CD4-positive, alpha-beta T cell (primary cell): ENCODE results near the gene IFNA1. TPM values are rescaled to one million over a fixed set of nuclear protein-coding genes. Genes with fewer than 3 reads are reported as not detected.

Experiments
- ATAC-seq: fragments of 200-7000 bp; cut with Tn5 transposase; one replicate; pipeline ENCODE4 v1.10.0; 2022; ENCODE audit warnings: mild to moderate bottlenecking; ENCODE audit not compliant: poor library complexity
- CTCF ChIA-PET: fragments of 350-600 bp; sonication (Branson Sonifier 250); formaldehyde crosslinking; loops from one replicate; lab custom pipeline; 2021; ENCODE audit warnings: antibody characterized with exemption, inconsistent platforms; lab: Charles Lee
- POLR2A ChIA-PET: fragments of 350-600 bp; sonication (Branson Sonifier 250); formaldehyde crosslinking; loops from one replicate; lab custom pipeline; 2021; ENCODE audit warnings: antibody characterized with exemption, inconsistent platforms; lab: Charles Lee
- DNase-seq, 14 experiments: peaks; one replicate each; pipeline ENCODE4 v3.0.0-alpha.2; 2013 to 2020; ENCODE audit warnings: mixed read lengths in 2 of 14
- H3K27ac ChIP-seq, 2 donors: one replicate each; pipeline versions ENCODE4 v1.5.1 to v1.7.0; 2013; ENCODE audit warnings: low read length in 2 of 2, low read depth in 1 of 2, mild to moderate bottlenecking in 1 of 2
- H3K27me3 ChIP-seq, 2 experiments: 1 replicate in 1 of 2; 2 replicates in 1 of 2; pipeline versions ENCODE4 v1.6.1 to v1.7.0; 2013; ENCODE audit warnings: low read length in 2 of 2, control low read depth in 1 of 2, mild to moderate bottlenecking in 1 of 2, moderate library complexity in 1 of 2; ENCODE audit not compliant: insufficient read depth in 2 of 2, control insufficient read depth in 1 of 2
- H3K36me3 ChIP-seq: one replicate; pipeline ENCODE4 v1.6.1; 2013; ENCODE audit warnings: low read length, control low read depth; ENCODE audit not compliant: insufficient read depth
- H3K4me1 ChIP-seq: one replicate; pipeline ENCODE4 v1.6.1; 2013; ENCODE audit warnings: low read length, control low read depth; ENCODE audit not compliant: insufficient read depth
- H3K4me3 ChIP-seq: one replicate; pipeline ENCODE4 v1.5.1; 2013; ENCODE audit warnings: mild to moderate bottlenecking, low read length, moderate library complexity
- H3K9me3 ChIP-seq, 2 experiments: 1 replicate in 1 of 2; 2 replicates in 1 of 2; pipeline versions ENCODE4 v1.6.1 to v1.7.0; 2013; ENCODE audit warnings: low read length in 2 of 2, mild to moderate bottlenecking in 2 of 2, control low read depth in 1 of 2, moderate library complexity in 1 of 2; ENCODE audit not compliant: control insufficient read depth in 1 of 2, insufficient read depth in 1 of 2
- H3K27ac Mint-ChIP-seq: one replicate; pipeline ENCODE4 v1.8.0; 2020; ENCODE audit warnings: mixed read lengths
- H3K27me3 Mint-ChIP-seq: one replicate; pipeline ENCODE4 v1.8.0; 2021; ENCODE audit warnings: mixed read lengths
- H3K36me3 Mint-ChIP-seq: one replicate; pipeline ENCODE4 v1.8.0; 2021; ENCODE audit warnings: low read depth, mixed read lengths
- H3K4me1 Mint-ChIP-seq: one replicate; pipeline ENCODE4 v1.8.0; 2021; ENCODE audit warnings: low read depth, mixed read lengths
- H3K4me3 Mint-ChIP-seq: one replicate; pipeline ENCODE4 v1.8.0; 2020; ENCODE audit warnings: mild to moderate bottlenecking, mixed read lengths
- H3K9me3 Mint-ChIP-seq: one replicate; pipeline ENCODE4 v1.8.0; 2020; ENCODE audit warnings: mixed read lengths
- CTCF ChIP-seq: fragments of 200-600 bp; IDR thresholded peaks from one replicate; pipeline ENCODE4 v1.8.0; 2022; ENCODE audit warnings: antibody characterized with exemption, mild to moderate bottlenecking
- intact Hi-C, 2 experiments: fragments of 100-400 bp; cut with DNase I in 1 of 2; cut with micrococcal nuclease in 1 of 2; formaldehyde crosslinking; loops; one replicate each; pipeline versions ENCODE4 v1.15.1 to v1.9.0; 2023 to 2025; cut with DNase I, micrococcal nuclease
- polyA plus RNA-seq, 2 donors: library from polyadenylated mRNA; unstranded; fragments of 120-200 nt; gene quantifications; one replicate each; pipeline ENCODE4 v1.2.1, GENCODE V29; 2013
- total RNA-seq, 174 experiments: library from RNA in 2 of 174; stranded (reverse) in 2 of 174; gene quantifications; one replicate each; pipeline ENCODE4 v1.2.3 and lab custom pipeline; 2021 to 2026

Gene IFNA1
- not detected for total RNA-seq
- not detected for polyA plus RNA-seq (2013, experiment 1 of 2)
- not detected for polyA plus RNA-seq (2013, experiment 2 of 2)
- total RNA-seq (lab: John Stamatoyannopoulos, UW): 0 to 0.02 (median 0) reads per million in 172 experiments

GRCh38 chr9:21440139-21440538 is at the start of gene IFNA1:
Gene IFNA1 (plus strand): TSS chr9:21440439. CDS start chr9:21440508, 69 bp downstream.
- H3K9me3 ChIP-seq: no peaks in the 10 kb centered on the region
- ATAC-seq (no peak), DNase-seq (no peak)
- ChIA-PET POLR2A (no interaction called here), CTCF (no interaction called here)
- no peak within 1 kb of the TSS for H3K4me3 ChIP-seq
- no peaks in the 10 kb centered on the region for H3K36me3 Mint-ChIP-seq
- H3K4me3 Mint-ChIP-seq: no peak within 1 kb of the TSS
- H3K4me1 Mint-ChIP-seq: peaks cover 16% of the 10 kb centered on the region
- peaks cover 9% of the 10 kb centered on the region for H3K4me1 ChIP-seq
- no peaks in the 10 kb centered on the region for H3K27me3 ChIP-seq
- no peaks in the 10 kb centered on the region for H3K36me3 ChIP-seq
- no peaks in the 10 kb centered on the region for H3K27me3 Mint-ChIP-seq
- no peaks in the 10 kb centered on the region for H3K9me3 Mint-ChIP-seq
- no peak within 1 kb of the TSS for H3K27ac Mint-ChIP-seq
- intact Hi-C loops: no loop called here
- no peak within 1 kb of the TSS for H3K27ac ChIP-seq
- TF ChIP-seq CTCF: no peak

- ATAC-seq: peak; percentile 79
- no peak overlapping the region for H3K27ac Mint-ChIP-seq
- intact Hi-C loops: loop anchor here in 1 of 2 experiments (10.0 kb wide), 1 partner anchor 197 kb away; no protein-coding TSS in a partner anchor
- H3K36me3 ChIP-seq: no peaks in the 10 kb centered on the region
- H3K4me1 ChIP-seq: peaks cover 8% of the 10 kb centered on the region
- peaks cover 9% of the 10 kb centered on the region for H3K4me1 Mint-ChIP-seq
- H3K4me3 Mint-ChIP-seq: no peak overlapping the region
- H3K27me3 Mint-ChIP-seq: peaks cover 64% of the 10 kb centered on the region
- ChIA-PET CTCF (interaction anchor here (1.1 to 1.5 kb wide), 5 partner anchors 10 to 156 kb away, joined by 3 to 5 read pairs (median 5); no protein-coding TSS in a partner anchor), POLR2A (interaction anchor here (1.2 to 1.7 kb wide), 2 partner anchors 11 to 57 kb away, joined by 3 to 9 read pairs; partner anchors contain the start of gene KLHL9)
- H3K4me3 ChIP-seq: no peak overlapping the region
- peak in 2 of 14 experiments; percentile 33 to 49 for DNase-seq
- no peaks in the 10 kb centered on the region for H3K9me3 Mint-ChIP-seq
- peaks cover 8 to 25% of the 10 kb centered on the region in 2 experiments for H3K27me3 ChIP-seq
- H3K9me3 ChIP-seq: no peaks in the 10 kb centered on the region
- TF ChIP-seq CTCF: no peak
- no peak overlapping the region for H3K27ac ChIP-seq
- H3K36me3 Mint-ChIP-seq: no peaks in the 10 kb centered on the region
These were observed 48.0 kb upstream of the IFNA1 start for GRCh38 chr9:21392270-21392669.

- peak; percentile 76 for ATAC-seq
- H3K27ac ChIP-seq: no peak overlapping the region
- H3K27me3 ChIP-seq: peaks cover 11 to 35% of the 10 kb centered on the region in 2 experiments
- no peaks in the 10 kb centered on the region for H3K36me3 ChIP-seq
- intact Hi-C loops: loop anchor here (1.0 to 10.0 kb wide), 3 partner anchors 70 to 405 kb away; no protein-coding TSS in a partner anchor
- peak; percentile 95 for TF ChIP-seq CTCF
- H3K9me3 ChIP-seq: no peaks in the 10 kb centered on the region
- CTCF ChIA-PET: interaction anchor here (0.6 to 2.9 kb wide), 22 partner anchors 9 to 392 kb away, joined by 3 to 34 read pairs (median 4); partner anchors contain the start of gene KLHL9
- Mint-ChIP-seq H3K4me3 (peak overlapping the region; percentile 66), H3K9me3 (no peaks in the 10 kb centered on the region), H3K27me3 (peaks cover 70% of the 10 kb centered on the region), H3K27ac (no peak overlapping the region), H3K4me1 (peaks cover 9% of the 10 kb centered on the region), H3K36me3 (no peaks in the 10 kb centered on the region)
- peaks cover 8% of the 10 kb centered on the region for H3K4me1 ChIP-seq
- peak; percentile 28 to 76 (median 51) for DNase-seq
- peak overlapping the region; percentile 39 for H3K4me3 ChIP-seq
- POLR2A ChIA-PET: interaction anchor here (1.0 to 2.4 kb wide), 5 partner anchors 60 to 201 kb away, joined by 3 to 17 read pairs (median 4); partner anchors contain the start of gene KLHL9
These were observed 44.2 kb upstream of the IFNA1 start for GRCh38 chr9:21395778-21396717.
